RWPE1 (cell line): Measurements from ENCODE around the gene WASHC4.

Experiments used
- CTCF ChIA-PET: fragments of 350-600 bp; sonication (Branson Sonifier 250); formaldehyde crosslinking; extraction: SDS; loops from one replicate; lab custom pipeline; 2021; lab: Yijun Ruan, JAX
- POLR2A ChIA-PET: fragments of 400-600 bp; formaldehyde crosslinking; extraction: SDS; loops from one replicate; lab custom pipeline; 2020; ENCODE audit warnings: antibody characterized with exemption; ENCODE audit not compliant: low non-redundant PET; lab: Yijun Ruan, JAX
- DNase-seq: peaks from one replicate; pipeline ENCODE4 v3.0.0; 2012; ENCODE audit warnings: low spot score
- H3K27ac ChIP-seq: fragments of 450-650 bp; 2 replicates; pipeline ENCODE4 v1.5.1; 2017
- CTCF ChIP-seq: fragments of 450-650 bp; conservative IDR thresholded peaks from 2 replicates; pipeline ENCODE4 v1.5.1; 2017; ENCODE audit warnings: low read depth, mild to moderate bottlenecking

WASHC4 gene

GRCh38 chr12:105189293-105189692 is 81.8 kb downstream of the WASHC4 start:
- no peak for DNase-seq
- TF ChIP-seq CTCF, result no peak
- ChIA-PET CTCF (no interaction called here), POLR2A (no interaction called here)
- H3K27ac ChIP-seq, result no peak overlapping the region

GRCh38 chr12:105190530-105190929 is 83.0 kb downstream of the WASHC4 start:
- ChIA-PET CTCF (interaction anchor here (0.7 to 1.3 kb wide), 2 partner anchors 8 to 37 kb away, joined by 3 read pairs; no protein-coding TSS in a partner anchor), POLR2A (no interaction called here)
- no peak for TF ChIP-seq CTCF
- no peak for DNase-seq
- H3K27ac ChIP-seq, result no peak overlapping the region

DNA sequence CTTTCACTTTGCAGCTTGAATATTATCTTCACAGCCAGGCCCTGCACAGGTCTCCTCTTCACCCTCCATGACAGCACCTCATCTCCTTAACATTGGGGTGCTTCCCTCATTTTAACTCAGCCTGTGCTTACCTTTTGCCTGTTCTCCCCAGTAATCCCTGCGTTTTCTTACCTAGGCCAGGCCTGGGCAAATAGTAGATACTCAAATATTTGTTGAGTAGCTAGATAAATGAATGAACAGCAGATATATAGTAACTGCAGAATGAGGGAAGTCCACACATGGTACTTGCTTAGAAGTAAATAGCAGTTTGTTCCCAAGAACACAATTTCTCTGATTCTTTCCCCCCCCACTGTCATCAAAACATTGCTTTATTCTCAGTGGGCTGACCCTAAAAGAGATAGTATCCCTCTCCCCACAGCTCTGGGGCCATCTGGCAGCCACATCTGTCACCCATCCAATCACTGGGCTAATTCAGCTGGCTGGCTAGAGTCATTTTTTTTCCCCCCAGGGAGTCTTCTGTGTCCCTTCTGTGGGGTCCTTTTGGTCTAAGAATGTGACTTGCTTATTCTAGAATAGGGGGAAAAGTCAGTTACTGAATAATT is 85.2 kb downstream of the WASHC4 start:
- CTCF ChIA-PET, result interaction anchor here (0.9 to 1.2 kb wide), 2 partner anchors 9 to 175 kb away, joined by 3 read pairs; no protein-coding TSS in a partner anchor
- POLR2A ChIA-PET, result no interaction called here
- H3K27ac ChIP-seq, result no peak overlapping the region
- no peak for TF ChIP-seq CTCF
- no peak for DNase-seq

GRCh38 chr12:105194947-105195346 is 87.4 kb downstream of the WASHC4 start:
- CTCF ChIA-PET, result no interaction called here
- POLR2A ChIA-PET, result no interaction called here
- H3K27ac ChIP-seq, result no peak overlapping the region
- no peak for DNase-seq
- TF ChIP-seq CTCF, result no peak

DNA sequence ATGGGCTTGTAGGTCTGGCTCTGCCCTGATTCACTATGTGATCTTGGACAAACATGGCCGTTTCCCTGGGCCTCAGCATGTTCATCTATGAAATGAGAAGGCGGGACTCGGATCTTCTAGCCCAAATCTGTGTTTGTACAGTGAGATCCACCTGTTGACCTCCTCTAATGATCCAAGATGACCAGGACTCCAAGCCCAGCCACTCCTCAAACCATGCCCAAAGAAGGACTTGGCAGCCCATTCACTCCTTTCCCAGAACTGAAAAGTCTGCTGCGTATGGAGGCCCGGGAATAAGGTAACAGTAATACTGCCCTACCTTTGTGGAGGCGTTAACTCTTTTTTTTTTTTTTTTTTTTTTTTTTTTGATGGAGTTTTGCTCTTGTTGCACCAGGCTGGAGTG is 88.6 kb downstream of the WASHC4 start:
- CTCF ChIA-PET, result no interaction called here
- POLR2A ChIA-PET, result no interaction called here
- no peak overlapping the region for H3K27ac ChIP-seq
- TF ChIP-seq CTCF, result no peak
- DNase-seq, result no peak

- no peak for TF ChIP-seq CTCF
- CTCF ChIA-PET, result interaction anchor here (0.6 kb wide), 1 partner anchor 134 kb away, joined by 6 read pairs; no protein-coding TSS in a partner anchor
- no peak for DNase-seq
- POLR2A ChIA-PET, result no interaction called here
- H3K27ac ChIP-seq, result no peak overlapping the region
These were observed 91.4 kb downstream of the WASHC4 start for GRCh38 chr12:105198961-105199360.
